Activated T-cell treated with anti-CD3 and anti-CD28 coated beads for 48 hours (primary cell): ENCODE measurements around the gene RETREG1.
"Not testable (repeated sequence)": the region's sequence is repeated elsewhere in the genome, so short reads cannot be mapped to it uniquely, and the experiment has no call there.

Experiments used
- DNase-seq: peaks from one replicate; pipeline ENCODE4 v3.0.0-alpha.2; 2020; ENCODE audit warnings: low read depth

The RETREG1 gene

GRCh38 chr5:16487456-16487855 is 129.3 kb downstream of the RETREG1 start:
- DNase-seq, result no peak

DNA sequence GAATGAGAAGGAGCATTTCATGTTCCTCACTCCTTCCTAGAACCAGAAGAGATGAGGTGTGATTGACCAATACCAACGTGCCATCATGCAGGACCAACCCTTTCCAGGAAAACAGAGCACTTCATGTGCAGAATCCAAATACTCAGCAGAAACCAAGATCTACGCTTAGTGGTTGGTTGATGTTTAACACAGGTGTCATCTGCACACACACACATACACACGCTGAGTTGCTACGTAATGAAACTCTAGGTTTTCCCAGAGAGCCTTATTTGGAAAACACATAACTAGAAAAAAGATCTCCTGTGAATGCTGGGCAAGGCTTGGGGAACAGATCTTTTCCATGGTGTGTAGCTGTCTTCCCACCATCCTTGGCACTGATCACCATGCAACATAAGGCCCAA is 130.1 kb downstream of the RETREG1 start:
- DNase-seq, result no peak

GRCh38 chr5:16485656-16486055 is 131.1 kb downstream of the RETREG1 start:
- DNase-seq, result no peak

DNA sequence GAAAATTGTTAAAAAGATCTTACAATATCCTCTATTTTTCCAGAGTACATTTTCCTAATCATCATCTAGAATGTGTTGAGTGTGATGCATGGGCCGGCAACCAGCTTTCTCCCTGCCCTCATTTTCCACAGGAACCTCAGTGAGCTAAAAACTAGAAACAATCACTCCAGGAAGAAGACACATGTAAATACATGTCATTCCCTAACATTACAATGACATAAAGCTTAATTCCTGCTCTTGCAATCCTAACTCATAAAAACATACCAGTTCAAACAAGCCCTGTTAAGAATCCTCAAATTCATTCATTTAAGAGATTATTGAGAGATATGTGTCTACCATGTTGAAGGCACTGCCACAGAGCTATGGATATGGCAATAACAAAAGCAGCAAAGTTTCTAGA is 132.7 kb downstream of the RETREG1 start:
- DNase-seq, result no peak

DNA sequence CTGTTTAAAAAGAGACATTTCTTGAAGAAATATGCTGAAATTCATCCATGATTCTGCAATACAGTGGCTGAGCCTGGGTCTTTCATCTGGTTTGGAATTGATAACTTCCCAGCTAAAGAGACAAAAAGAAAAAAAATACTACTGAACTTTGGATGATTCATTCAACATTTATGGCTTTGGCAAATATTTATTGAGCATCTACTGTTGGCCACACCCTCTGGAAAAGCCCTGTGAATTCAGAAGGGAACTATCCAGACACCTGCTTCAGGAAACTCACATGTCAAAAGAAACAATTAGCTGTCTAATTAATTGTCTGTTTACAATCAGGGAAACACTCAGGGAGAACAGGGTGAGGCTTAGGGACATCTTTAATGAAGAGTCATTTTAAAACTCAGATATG is 133.4 kb downstream of the RETREG1 start:
- DNase-seq, result no peak

DNA sequence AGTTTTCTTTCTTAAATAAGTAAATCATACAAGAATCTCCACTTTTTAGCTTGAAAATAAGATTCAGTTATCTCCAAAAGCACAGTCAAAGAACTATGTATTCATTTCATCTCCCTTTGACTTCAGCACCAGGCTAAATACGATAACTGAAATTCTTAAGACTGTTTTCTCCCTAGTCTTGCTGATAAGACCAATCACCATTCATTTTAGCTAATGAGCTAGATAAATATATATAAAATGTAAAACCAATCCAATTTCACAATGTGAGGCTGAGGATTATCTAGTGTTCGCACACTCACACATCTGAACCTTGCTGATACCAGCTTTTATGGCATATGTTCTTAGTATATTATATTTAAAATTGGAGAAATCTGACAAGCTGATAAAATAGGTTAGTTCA is 133.9 kb downstream of the RETREG1 start:
- DNase-seq, result no peak

DNA sequence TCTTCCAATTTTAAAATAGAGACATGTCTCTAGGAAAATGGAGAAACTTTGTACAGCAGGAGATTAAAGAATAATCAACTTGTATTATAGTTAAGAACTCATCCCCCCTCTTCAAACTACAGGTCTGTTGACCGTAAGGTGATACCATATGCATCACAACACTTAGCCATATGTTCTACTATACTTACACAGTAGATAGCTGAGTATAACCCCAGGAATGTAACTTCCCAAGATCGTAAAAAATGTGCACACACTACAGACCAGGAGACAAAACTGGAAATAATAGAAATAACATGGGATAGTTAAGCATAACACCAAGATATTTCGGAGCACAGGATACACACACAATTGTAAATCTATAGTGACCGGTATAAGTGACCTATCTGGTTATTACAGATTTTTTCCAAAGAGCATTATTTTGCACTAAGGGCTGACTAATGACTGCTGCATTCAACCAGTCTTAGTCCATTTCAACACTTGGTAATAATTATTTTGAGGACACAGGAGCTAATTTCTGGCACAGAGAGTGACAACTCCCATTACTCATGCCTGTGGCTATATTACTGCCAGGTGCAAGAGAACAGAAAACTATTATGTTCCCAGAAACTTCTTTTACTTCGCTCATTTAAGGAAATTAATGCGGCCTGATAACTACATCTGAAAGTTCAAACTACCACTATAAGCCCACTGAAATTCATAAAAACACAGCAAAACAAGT is 135.8 kb downstream of the RETREG1 start:
- no peak for DNase-seq

DNA sequence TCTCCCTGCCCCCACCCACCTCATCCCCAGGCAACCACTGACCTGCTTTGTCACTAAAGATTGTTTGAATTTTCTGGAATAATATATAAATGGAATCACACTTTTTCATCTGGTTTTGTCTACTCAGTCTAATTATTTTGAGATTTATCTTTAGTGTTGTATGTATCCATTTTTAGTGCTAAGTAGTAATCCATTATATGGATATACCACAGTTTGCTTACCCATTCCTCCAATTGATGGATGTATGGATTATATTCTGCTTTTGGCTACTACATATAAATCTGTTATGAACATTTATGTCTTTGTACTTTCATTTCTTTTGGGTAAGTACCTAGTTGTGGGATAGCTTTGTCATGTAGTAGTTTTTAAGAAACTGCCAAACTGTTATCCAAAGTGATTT is 136.7 kb downstream of the RETREG1 start:
- DNase-seq, result no peak

DNA sequence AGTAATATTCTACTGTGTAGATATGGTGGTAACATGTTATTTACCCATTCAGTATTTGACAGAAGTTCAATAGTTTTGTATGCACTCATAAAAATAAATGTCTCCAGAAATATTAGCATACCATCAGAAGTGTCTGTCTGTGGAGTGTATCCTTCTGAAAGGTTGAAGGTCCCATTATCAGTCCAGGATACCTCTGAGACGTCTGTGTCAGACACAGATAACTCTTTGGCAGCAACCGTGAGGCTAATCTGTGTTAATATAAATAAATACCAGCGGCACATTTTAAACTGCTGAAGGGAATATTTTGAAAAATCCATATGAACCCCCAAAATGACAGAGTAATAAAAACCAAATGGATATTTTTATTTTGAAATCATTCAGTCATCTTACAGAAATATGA is 139.3 kb downstream of the RETREG1 start:
- no peak for DNase-seq

GRCh38 chr5:16476417-16476816 is 140.4 kb downstream of the RETREG1 start:
- not testable (repeated sequence) for DNase-seq

GRCh38 chr5:16471387-16471786 is 145.4 kb downstream of the RETREG1 start:
- no peak for DNase-seq

GRCh38 chr5:16467363-16468219 is 149.2 kb downstream of the RETREG1 start:
- no peak for DNase-seq

GRCh38 chr5:16465544-16466432 is 151.0 kb downstream of the RETREG1 start, which contains the start of gene ZNF622:
Gene ZNF622 (minus strand): TSS chr5:16465800. CDS start chr5:16465665, 135 bp downstream.
- peak; percentile 85 for DNase-seq

- DNase-seq, result no peak
These were observed 151.9 kb downstream of the RETREG1 start for GRCh38 chr5:16464664-16465543.

DNA sequence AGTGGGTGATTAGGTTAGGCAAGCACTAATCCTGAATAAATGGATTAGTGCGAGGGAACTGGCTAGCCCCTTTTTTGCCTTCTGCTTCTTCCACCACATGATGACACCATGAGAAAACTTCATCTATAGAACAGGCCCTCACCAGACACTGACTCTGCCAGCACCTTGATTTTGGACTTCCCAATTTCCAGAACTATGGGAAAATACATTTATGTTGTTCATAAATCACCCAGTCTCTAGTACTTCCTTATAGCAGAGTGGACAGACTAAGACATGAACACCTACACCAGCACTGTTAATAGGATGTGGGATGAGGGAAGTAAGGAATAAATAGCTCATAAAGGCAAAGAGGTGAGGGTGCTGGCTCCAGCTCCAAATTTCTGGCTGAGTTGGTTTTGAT is 152.6 kb downstream of the RETREG1 start:
- DNase-seq, result no peak

- DNase-seq, result no peak
These were observed 155.0 kb downstream of the RETREG1 start for GRCh38 chr5:16461782-16462181.

GRCh38 chr5:16461026-16461425 is 155.8 kb downstream of the RETREG1 start:
- DNase-seq, result no peak

DNA sequence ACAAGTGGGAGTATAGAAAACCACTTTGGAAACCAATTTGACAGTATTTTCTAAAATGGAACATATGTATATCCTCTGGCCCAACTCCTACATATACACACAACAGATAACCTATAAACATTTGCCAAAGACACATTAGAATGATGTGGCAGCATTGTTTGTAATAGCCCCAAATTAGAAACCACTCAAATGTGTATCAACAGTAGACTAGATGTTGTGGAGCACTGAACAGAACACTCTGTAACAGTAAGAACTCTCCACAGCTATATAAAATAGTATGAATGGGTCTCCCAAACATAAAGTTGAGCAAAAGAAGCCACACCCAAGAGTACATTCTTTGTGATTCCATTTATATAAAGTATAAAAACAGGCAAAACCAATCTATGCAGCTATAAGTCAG is 157.3 kb downstream of the RETREG1 start:
- no peak for DNase-seq

GRCh38 chr5:16457853-16458252 is 158.9 kb downstream of the RETREG1 start:
- no peak for DNase-seq

DNA sequence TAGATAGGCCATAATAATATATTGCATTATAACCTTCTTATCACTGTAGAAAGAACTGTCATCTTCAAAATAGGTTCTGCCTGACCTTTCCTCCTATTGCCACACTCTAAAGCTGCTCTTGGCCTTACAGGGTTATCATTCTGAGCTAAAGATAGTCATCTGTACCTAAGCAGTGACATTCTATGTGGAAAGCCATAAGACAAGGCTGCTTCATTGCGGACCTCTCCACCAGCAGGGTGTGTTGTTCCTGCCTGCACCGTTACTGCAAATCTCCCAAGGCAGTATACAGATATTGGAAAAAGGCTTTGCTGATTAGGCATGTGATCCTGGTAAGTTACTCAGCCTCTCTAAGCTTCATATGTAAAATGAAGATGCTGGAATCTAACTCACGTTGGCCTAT is 159.3 kb downstream of the RETREG1 start:
- DNase-seq, result no peak

DNA sequence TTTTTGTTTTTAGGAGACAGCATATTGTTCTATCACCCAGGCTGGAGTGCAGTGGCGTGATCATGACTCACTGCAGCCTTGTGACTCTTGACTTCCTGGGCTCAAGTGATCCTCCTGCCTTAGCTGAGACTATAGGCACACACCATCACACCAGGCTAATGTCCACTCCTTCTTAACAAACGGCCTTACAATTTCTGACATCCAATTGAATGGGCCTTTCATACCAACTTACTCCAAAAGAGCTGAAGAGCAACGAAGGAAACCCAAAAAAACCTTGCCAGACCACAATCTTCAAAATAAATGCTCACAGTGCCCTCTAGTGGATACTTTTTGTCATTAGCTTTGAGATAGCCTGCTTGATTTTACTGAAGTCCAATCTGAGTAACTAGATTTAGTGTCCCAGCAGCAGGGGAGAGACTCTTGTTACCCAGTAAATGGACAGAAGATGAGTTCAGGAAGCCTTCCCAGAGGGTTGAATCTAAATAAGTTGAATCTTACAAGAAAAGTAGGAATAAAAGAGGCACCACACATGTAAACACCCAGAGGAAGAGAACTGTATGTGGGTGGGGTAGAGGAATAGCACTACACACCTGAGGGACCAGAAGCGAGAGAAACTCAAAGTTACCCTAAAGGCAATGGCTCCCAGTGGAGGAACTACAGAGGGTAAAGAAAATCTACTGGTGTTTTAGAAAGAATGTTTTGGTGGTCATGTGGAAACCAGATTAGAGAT is 160.5 kb downstream of the RETREG1 start:
- DNase-seq, result no peak
